ENCODE data around the gene TSHR.
"Not testable (repeated sequence)": the region's sequence is repeated elsewhere in the genome, so short reads cannot be mapped to it uniquely, and the experiment has no call there.

DNA sequence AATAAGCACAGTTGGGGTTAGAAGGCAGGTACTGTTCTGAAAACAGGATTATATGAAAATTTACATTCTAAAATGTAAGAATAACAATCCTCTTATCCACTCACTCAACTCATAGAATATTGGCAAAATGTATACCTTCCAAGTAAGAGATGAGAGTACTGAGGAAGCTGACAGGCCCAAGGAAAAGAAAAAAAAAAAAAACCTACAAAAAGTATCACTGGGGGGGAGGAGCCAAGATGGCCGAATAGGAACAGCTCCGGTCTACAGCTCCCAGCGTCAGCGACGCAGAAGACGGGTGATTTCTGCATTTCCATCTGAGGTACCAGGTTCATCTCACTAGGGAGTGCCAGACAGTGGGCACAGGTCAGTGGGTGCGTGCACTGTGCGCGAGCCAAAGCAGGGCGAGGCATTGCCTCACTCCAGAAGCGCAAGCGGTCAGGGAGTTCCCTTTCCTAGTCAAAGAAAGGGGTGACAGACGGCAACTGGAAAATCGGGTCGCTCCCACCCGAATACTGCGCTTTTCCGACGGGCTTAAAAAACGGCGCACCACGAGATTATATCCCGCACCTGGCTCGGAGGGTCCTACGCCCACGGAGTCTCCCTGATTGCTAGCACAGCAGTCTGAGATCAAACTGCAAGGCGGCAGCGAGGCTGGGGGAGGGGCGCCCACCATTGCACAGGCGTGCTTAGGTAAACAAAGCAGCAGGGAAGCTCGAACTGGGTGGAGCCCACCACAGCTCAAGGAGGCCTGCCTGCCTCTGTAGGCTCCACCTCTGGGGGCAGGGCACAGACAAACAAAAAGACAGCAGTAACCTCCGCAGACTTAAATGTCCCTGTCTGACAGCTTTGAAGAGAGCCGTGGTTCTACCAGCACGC, 158.8 kb downstream of the TSHR start:
- not testable (repeated sequence) for TF ChIP-seq ELF4 (CRISPR knock-in tag; IDR thresholded peaks at IDR 0.05; ENCODE audit: low read depth); RELA (CRISPR knock-in tag; IDR thresholded peaks at IDR 0.05; ENCODE audit: borderline replicate concordance); TP53 (CRISPR knock-in tag; IDR thresholded peaks at IDR 0.05); SP1 (CRISPR knock-in tag; conservative IDR thresholded peaks at IDR 0.05); CBFB (CRISPR knock-in tag; IDR thresholded peaks at IDR 0.05; ENCODE audit: low read depth)
- TF ChIP-seq, protein P1, sequence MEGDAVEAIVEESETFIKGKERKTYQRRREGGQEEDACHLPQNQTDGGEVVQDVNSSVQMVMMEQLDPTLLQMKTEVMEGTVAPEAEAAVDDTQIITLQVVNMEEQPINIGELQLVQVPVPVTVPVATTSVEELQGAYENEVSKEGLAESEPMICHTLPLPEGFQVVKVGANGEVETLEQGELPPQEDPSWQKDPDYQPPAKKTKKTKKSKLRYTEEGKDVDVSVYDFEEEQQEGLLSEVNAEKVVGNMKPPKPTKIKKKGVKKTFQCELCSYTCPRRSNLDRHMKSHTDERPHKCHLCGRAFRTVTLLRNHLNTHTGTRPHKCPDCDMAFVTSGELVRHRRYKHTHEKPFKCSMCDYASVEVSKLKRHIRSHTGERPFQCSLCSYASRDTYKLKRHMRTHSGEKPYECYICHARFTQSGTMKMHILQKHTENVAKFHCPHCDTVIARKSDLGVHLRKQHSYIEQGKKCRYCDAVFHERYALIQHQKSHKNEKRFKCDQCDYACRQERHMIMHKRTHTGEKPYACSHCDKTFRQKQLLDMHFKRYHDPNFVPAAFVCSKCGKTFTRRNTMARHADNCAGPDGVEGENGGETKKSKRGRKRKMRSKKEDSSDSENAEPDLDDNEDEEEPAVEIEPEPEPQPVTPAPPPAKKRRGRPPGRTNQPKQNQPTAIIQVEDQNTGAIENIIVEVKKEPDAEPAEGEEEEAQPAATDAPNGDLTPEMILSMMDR (IDR thresholded peaks at IDR 0.05), result not testable (repeated sequence)
- TF ChIP-seq, protein P2, sequence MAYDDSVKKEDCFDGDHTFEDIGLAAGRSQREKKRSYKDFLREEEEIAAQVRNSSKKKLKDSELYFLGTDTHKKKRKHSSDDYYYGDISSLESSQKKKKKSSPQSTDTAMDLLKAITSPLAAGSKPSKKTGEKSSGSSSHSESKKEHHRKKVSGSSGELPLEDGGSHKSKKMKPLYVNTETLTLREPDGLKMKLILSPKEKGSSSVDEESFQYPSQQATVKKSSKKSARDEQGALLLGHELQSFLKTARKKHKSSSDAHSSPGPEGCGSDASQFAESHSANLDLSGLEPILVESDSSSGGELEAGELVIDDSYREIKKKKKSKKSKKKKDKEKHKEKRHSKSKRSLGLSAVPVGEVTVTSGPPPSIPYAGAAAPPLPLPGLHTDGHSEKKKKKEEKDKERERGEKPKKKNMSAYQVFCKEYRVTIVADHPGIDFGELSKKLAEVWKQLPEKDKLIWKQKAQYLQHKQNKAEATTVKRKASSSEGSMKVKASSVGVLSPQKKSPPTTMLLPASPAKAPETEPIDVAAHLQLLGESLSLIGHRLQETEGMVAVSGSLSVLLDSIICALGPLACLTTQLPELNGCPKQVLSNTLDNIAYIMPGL (CRISPR knock-in tag; IDR thresholded peaks at IDR 0.05), result not testable (repeated sequence)
- TF ChIP-seq, protein P3, sequence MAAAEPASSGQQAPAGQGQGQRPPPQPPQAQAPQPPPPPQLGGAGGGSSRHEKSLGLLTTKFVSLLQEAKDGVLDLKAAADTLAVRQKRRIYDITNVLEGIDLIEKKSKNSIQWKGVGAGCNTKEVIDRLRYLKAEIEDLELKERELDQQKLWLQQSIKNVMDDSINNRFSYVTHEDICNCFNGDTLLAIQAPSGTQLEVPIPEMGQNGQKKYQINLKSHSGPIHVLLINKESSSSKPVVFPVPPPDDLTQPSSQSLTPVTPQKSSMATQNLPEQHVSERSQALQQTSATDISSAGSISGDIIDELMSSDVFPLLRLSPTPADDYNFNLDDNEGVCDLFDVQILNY (CRISPR knock-in tag; IDR thresholded peaks at IDR 0.05), result not testable (repeated sequence)
- TF ChIP-seq, protein P4, sequence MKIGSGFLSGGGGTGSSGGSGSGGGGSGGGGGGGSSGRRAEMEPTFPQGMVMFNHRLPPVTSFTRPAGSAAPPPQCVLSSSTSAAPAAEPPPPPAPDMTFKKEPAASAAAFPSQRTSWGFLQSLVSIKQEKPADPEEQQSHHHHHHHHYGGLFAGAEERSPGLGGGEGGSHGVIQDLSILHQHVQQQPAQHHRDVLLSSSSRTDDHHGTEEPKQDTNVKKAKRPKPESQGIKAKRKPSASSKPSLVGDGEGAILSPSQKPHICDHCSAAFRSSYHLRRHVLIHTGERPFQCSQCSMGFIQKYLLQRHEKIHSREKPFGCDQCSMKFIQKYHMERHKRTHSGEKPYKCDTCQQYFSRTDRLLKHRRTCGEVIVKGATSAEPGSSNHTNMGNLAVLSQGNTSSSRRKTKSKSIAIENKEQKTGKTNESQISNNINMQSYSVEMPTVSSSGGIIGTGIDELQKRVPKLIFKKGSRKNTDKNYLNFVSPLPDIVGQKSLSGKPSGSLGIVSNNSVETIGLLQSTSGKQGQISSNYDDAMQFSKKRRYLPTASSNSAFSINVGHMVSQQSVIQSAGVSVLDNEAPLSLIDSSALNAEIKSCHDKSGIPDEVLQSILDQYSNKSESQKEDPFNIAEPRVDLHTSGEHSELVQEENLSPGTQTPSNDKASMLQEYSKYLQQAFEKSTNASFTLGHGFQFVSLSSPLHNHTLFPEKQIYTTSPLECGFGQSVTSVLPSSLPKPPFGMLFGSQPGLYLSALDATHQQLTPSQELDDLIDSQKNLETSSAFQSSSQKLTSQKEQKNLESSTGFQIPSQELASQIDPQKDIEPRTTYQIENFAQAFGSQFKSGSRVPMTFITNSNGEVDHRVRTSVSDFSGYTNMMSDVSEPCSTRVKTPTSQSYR (CRISPR knock-in tag; IDR thresholded peaks at IDR 0.05), result peak; percentile 77
- TF ChIP-seq, protein P5, sequence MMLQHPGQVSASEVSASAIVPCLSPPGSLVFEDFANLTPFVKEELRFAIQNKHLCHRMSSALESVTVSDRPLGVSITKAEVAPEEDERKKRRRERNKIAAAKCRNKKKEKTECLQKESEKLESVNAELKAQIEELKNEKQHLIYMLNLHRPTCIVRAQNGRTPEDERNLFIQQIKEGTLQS (CRISPR knock-in tag; conservative IDR thresholded peaks at IDR 0.05), result not testable (repeated sequence)
- TF ChIP-seq, protein P6, sequence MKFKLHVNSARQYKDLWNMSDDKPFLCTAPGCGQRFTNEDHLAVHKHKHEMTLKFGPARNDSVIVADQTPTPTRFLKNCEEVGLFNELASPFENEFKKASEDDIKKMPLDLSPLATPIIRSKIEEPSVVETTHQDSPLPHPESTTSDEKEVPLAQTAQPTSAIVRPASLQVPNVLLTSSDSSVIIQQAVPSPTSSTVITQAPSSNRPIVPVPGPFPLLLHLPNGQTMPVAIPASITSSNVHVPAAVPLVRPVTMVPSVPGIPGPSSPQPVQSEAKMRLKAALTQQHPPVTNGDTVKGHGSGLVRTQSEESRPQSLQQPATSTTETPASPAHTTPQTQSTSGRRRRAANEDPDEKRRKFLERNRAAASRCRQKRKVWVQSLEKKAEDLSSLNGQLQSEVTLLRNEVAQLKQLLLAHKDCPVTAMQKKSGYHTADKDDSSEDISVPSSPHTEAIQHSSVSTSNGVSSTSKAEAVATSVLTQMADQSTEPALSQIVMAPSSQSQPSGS (CRISPR knock-in tag; IDR thresholded peaks at IDR 0.05; ENCODE audit: borderline replicate concordance, low read depth), result not testable (repeated sequence)
- TF ChIP-seq, protein P7, sequence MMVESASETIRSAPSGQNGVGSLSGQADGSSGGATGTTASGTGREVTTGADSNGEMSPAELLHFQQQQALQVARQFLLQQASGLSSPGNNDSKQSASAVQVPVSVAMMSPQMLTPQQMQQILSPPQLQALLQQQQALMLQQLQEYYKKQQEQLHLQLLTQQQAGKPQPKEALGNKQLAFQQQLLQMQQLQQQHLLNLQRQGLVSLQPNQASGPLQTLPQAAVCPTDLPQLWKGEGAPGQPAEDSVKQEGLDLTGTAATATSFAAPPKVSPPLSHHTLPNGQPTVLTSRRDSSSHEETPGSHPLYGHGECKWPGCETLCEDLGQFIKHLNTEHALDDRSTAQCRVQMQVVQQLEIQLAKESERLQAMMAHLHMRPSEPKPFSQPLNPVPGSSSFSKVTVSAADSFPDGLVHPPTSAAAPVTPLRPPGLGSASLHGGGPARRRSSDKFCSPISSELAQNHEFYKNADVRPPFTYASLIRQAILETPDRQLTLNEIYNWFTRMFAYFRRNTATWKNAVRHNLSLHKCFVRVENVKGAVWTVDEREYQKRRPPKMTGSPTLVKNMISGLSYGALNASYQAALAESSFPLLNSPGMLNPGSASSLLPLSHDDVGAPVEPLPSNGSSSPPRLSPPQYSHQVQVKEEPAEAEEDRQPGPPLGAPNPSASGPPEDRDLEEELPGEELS (CRISPR knock-in tag; IDR thresholded peaks at IDR 0.05), result peak; percentile 50; the same call in 1 of the 2 replicates
